T-helper 1 cell treated with Interleukin-12 subunit alpha and Interleukin-12 subunit beta and Interleukin-4 antibody, amounts not matched to agents 30 μg/mL and 1 μg/mL, for 36 hours (primary cell): ENCODE data around the gene KPNB1.

ENCODE experiments used
- H3K27ac Mint-ChIP-seq: one replicate; pipeline ENCODE4 v1.8.0; 2021; ENCODE audit warnings: mild to moderate bottlenecking, mixed read lengths
- H3K27me3 Mint-ChIP-seq: one replicate; pipeline ENCODE4 v1.8.0; 2021; ENCODE audit warnings: low read depth, mixed read lengths
- H3K36me3 Mint-ChIP-seq: one replicate; pipeline ENCODE4 v1.8.0; 2021; ENCODE audit warnings: low read depth, mixed read lengths
- H3K4me1 Mint-ChIP-seq: one replicate; pipeline ENCODE4 v1.8.0; 2021; ENCODE audit warnings: low read depth, mixed read lengths
- H3K4me3 Mint-ChIP-seq: one replicate; pipeline ENCODE4 v1.8.0; 2021; ENCODE audit warnings: mild to moderate bottlenecking, moderate library complexity, mixed read lengths
- H3K9me3 Mint-ChIP-seq: one replicate; pipeline ENCODE4 v1.8.0; 2021; ENCODE audit warnings: mixed read lengths

The KPNB1 gene

DNA sequence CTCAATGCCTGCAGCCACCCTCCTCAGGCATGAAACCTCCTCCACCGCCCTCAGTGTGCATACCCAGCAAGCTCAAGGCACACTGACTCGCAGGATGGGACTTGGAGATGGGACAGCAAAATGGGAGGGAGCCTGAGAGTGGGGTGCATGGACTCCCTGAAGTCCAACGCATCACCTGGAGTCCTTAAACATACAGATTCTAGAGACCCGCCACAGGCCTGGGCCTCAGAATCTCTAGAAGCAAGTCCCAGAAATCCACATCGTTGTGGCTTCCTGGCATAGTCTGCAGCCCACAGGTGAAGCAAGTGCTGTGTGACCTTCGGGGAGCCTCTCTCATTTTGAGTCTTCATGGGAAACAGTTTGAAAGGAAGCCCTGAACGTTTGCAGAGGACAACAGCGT is 79.8 kb downstream of the KPNB1 start:
- Mint-ChIP-seq H3K36me3 (peaks cover 5% of the 10 kb centered on the region), H3K4me3 (peak overlapping the region; percentile 49), H3K27ac (peak overlapping the region; percentile 77), H3K4me1 (peaks cover 76% of the 10 kb centered on the region), H3K27me3 (no peaks in the 10 kb centered on the region), H3K9me3 (no peaks in the 10 kb centered on the region)

DNA sequence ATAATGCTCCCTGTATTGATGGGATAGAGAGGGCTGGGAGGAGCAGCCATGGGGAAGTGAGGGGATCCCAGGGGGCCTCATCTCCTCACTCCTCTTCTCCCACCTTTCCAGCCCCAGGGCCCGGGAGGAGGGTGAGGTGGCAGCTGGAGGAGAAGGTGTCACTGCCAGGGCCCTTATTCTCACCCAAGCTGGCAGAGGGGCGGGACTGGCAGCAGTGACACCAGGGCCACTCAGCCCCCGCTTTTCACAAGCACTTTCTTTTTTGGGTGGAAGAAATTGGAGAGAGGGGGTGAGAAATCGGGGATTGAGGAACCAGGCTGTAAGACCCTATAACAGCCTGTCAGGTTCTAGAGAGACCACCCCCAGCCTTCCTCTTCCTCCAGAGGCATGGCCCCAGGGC is 81.0 kb downstream of the KPNB1 start:
- no peaks in the 10 kb centered on the region for H3K27me3 Mint-ChIP-seq
- H3K36me3 Mint-ChIP-seq, result peaks cover 10% of the 10 kb centered on the region
- H3K9me3 Mint-ChIP-seq, result no peaks in the 10 kb centered on the region
- H3K27ac Mint-ChIP-seq, result peak overlapping the region; percentile 39
- peaks cover 76% of the 10 kb centered on the region for H3K4me1 Mint-ChIP-seq
- H3K4me3 Mint-ChIP-seq, result no peak overlapping the region

DNA sequence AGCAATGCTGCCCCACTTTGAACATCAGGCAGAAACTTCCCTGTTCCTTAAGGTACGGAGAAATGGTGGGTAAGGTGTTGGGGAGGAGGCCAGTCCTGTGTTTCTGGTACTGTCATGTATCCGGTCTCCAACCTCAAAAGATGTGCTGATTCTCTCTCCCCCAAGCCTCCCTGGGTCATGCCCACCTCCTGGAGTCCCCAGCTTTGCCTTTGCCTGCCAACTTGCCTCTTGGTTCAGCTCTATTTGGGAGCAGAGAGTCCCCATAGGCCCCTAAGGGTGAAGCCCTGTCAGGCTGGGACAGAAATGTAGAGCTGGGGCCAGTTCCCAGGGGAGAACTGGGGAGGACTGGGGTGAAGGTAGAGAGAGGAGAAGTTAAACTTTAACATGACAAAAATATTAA is 81.7 kb downstream of the KPNB1 start:
- Mint-ChIP-seq H3K27ac (peak overlapping the region; percentile 4), H3K27me3 (no peaks in the 10 kb centered on the region), H3K36me3 (peaks cover 10% of the 10 kb centered on the region), H3K4me1 (peaks cover 75% of the 10 kb centered on the region), H3K9me3 (no peaks in the 10 kb centered on the region), H3K4me3 (no peak overlapping the region)

DNA sequence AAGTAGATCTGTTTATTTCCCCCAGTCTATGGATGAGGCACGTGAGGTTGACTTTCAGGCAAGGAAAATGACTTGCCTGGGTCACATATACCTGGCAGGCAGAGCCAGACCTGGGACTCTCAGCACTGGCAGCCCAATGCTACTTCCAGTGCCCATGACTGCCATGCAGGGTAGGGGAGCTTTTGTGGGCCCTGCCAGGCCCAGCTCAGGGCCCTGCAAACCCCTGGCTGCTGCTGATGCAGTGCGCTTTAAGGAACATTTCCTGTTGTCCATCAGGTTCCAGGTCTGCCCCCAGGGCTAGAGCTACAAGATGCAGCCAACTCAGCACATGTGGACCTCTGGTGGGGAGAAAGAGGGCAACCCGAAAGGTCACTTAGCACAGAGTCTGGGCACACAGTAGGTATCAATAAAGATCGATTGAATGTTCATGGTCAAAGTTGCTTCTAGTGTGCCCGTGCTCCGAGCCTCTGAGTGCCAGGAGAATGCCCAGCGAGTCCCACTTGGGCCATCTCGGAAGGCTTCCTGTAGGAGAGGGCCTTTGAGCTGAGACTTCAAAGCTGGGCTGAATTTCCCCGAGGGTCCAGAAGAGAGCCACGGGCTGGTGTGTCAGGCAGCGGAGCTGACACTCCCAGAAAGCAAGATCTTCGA is 82.8 kb downstream of the KPNB1 start:
- H3K27ac Mint-ChIP-seq, result peak overlapping the region; percentile 80
- H3K36me3 Mint-ChIP-seq, result peaks cover 14% of the 10 kb centered on the region
- peak overlapping the region; percentile 83 for H3K4me3 Mint-ChIP-seq
- H3K9me3 Mint-ChIP-seq, result no peaks in the 10 kb centered on the region
- H3K27me3 Mint-ChIP-seq, result no peaks in the 10 kb centered on the region
- H3K4me1 Mint-ChIP-seq, result peaks cover 72% of the 10 kb centered on the region

DNA sequence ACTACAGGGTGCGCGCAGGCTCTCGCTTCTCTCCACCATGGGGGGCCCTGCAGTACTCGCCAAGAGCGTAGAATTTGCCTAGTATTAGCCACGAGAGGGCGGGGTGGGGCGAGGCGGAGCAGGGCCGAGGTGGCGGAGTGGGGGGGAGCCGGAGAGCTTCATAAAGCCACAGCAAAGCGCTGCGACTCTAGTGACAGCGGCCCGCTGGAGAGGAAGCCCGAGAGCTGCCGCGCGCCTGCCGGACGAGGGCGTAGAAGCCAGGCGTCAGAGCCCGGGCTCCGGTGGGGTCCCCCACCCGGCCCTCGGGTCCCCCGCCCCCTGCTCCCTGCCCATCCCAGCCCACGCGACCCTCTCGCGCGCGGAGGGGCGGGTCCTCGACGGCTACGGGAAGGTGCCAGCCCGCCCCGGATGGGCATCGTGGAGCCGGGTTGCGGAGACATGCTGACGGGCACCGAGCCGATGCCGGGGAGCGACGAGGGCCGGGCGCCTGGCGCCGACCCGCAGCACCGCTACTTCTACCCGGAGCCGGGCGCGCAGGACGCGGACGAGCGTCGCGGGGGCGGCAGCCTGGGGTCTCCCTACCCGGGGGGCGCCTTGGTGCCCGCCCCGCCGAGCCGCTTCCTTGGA is 83.4 kb downstream of the KPNB1 start, which contains the start of gene TBX21:
TSS of gene TBX21 (plus strand) at position 190 of the 627 bp plus-strand sequence. CDS start at position 409, 219 bp downstream.
- no peaks in the 10 kb centered on the region for H3K27me3 Mint-ChIP-seq
- H3K36me3 Mint-ChIP-seq, result peaks cover 14% of the 10 kb centered on the region
- no peaks in the 10 kb centered on the region for H3K9me3 Mint-ChIP-seq
- peak within 1 kb of the TSS; percentile 92 for H3K27ac Mint-ChIP-seq
- peak within 1 kb of the TSS; percentile 97 for H3K4me3 Mint-ChIP-seq
- H3K4me1 Mint-ChIP-seq, result peaks cover 67% of the 10 kb centered on the region

DNA sequence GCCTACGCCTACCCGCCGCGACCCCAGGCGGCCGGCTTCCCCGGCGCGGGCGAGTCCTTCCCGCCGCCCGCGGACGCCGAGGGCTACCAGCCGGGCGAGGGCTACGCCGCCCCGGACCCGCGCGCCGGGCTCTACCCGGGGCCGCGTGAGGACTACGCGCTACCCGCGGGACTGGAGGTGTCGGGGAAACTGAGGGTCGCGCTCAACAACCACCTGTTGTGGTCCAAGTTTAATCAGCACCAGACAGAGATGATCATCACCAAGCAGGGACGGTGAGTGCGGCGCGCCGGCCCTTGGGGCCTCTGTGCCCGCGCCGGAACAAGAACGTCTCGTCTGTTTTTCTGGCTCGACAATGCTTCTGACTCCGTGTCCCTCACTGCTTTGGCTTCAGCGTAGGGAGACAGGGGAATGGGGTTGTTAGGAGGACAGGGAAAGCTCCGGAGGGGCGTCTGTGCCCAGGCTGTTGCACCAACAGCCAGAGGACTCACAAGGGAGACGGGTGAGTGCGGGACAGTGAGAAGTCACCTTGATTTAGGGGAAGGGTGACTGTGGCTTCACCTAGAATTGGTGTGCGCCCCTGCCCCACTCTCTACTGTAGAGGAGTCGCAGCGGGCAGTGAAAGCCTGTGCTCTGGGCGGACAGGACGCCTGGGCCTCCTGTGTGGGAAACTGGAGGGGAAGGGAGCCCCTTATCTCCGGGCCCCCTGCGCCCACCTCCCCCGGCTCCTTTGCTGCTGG is 84.1 kb downstream of the KPNB1 start:
- Mint-ChIP-seq H3K27ac (peak overlapping the region; percentile 92), H3K4me1 (peaks cover 62% of the 10 kb centered on the region), H3K36me3 (peaks cover 14% of the 10 kb centered on the region), H3K27me3 (no peaks in the 10 kb centered on the region), H3K9me3 (no peaks in the 10 kb centered on the region), H3K4me3 (peak overlapping the region; percentile 97)

DNA sequence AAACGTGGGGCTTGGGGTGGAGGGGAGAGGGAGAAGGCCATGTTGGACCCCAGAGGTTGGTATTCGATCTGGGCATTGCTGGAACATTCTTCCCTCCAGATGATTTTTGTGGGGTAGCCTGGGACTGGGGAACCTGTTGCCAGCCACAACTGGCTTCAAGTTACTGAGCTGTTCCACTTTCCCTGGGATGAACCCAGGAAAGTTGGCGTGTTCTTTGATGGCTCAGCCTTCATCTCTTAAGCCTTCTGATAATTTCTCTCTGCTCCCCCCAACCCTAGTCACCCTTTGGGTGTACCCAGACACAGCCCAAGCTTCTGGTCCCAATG is 85.4 kb downstream of the KPNB1 start:
- H3K27ac Mint-ChIP-seq, result peak overlapping the region; percentile 92
- peak overlapping the region; percentile 97 for H3K4me3 Mint-ChIP-seq
- peaks cover 17% of the 10 kb centered on the region for H3K36me3 Mint-ChIP-seq
- H3K27me3 Mint-ChIP-seq, result no peaks in the 10 kb centered on the region
- H3K9me3 Mint-ChIP-seq, result no peaks in the 10 kb centered on the region
- H3K4me1 Mint-ChIP-seq, result peaks cover 51% of the 10 kb centered on the region
